Neural cell (in vitro differentiated cells): Measurements from ENCODE around the gene PHF21A.

ENCODE experiments used
- POLR2AphosphoS5 ChIP-seq: IDR thresholded peaks from 2 replicates; pipeline ENCODE4 v1.6.1; 2012
- SMC3 ChIP-seq: fragments of 450-650 bp; conservative IDR thresholded peaks from 2 replicates; pipeline ENCODE4 v1.6.1; 2014; ENCODE audit warnings: antibody characterized with exemption, mild to moderate bottlenecking, moderate library complexity; ENCODE audit not compliant: poor library complexity

DNA sequence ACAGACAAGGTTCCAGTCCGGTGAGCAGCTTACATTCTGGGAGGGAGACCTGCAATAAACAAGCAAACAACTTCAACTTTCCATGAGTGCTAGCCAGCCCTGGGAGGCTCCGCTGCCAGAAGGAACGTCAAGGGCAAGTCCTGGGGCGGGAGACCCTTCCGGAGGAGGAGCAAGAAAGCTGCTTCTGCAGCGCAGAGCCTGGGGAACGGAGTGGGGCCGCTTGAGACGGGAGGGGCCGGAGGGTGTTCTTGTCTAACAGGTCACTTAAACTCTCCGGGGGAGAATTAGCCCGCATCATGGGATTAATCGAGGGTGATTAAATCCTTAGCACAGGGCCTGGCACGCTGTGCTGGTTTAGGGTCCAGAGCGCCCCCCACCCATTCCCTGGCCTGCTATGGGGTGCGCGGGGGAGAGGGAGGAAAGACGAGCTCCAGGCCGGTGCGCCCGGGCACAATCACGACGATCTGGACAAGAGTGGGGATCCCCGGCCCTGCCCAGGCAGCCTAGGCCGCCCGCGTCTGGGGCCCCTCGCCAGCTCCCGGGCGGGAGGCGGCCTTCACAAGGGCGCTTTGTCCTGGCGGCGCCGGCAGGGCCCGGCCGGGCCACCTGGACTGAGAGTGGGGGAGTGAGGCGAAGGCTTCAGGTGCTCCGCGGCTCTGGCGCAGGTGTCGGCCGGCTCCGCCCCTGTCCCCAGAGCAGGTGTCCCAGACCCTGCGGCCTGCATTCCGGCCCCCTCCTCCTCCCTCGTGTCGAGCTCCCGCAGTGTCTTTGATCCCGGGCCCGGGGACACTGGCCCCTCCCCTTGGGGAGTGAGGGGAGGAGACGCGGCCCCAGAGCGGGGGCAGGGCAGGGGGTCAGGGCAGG, 199.5 kb downstream of the PHF21A start:
- TF ChIP-seq POLR2AphosphoS5 (no peak), SMC3 (no peak)
